ENCODE measurements around the gene CABP1.

DNA sequence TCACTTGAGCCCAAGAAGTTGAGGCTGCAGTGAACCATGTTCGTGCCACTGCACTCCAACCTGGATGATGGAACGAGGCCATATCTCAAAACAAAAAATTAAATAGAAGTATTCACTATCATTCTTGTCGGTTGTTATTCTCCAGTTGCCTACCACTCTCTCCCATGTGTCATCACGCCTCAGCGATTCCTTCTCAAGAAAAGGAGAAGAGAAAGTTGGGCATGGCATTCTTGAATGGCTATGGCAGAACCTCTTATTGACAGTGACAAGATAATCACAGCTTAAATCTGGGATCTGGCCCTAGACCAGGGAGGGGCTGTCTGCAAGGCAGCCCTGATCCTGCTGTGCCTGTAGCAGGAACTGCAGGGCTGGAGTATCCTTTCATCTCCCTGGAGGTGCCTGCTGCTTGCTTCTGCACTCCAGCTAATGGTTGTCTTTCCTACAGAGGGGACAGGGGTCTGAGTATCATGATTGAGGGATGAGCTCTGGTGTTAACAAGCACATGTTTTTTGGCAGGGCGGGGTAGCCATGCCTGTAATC, 33.7 kb downstream of the CABP1 start:
- TF ChIP-seq POLR2A (IDR thresholded peaks at IDR 0.05) = no peak
- TF ChIP-seq EP300 (IDR thresholded peaks at IDR 0.05) = no peak
